HG02840 (cell line): ENCODE measurements around the gene LRP5.

Experiments used
- ATAC-seq: cut with Tn5 transposase; IDR thresholded peaks from one replicate; pipeline ENCODE4 v1.9.1; 2021; ENCODE audit warnings: mild to moderate bottlenecking, moderate library complexity, moderate number of reproducible peaks; ENCODE audit not compliant: unreplicated experiment, low FRiP score

The LRP5 gene

GRCh38 chr11:68312117-68312779, at the start of gene LRP5:
LRP5 (plus strand) TSS chr11:68312591; CDS start chr11:68312715, 124 bp downstream.
- ATAC-seq = no peak

DNA sequence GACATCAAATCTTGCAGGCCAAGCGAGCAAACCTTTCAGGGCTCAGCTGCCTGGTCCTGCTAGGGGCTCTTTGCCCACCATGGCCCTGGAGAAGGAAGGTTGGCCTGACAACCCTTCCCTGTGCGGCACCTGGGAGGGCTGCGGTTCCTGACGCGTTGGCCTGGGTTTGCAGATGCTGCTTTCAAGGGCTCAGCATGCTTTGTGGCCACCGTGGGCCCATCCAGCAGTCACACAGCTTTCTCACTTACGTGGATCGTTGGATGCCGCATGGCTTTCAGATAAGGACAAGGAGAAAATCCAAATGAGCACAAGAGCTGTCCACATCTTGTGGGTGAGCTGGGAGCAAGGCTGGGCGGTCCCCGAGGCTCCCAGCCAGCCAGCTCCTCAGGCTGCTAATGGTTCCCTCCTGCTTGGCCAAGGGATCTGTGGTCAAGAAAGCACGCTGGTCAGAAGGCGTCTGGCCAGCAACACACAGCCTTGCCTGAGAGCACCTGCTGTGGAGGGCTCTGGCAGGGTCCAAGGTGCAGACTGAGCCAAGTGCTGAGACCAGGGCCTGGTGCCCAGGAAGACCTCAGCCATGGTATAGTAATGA, 48.9 kb upstream of the LRP5 start:
- ATAC-seq = no peak

DNA sequence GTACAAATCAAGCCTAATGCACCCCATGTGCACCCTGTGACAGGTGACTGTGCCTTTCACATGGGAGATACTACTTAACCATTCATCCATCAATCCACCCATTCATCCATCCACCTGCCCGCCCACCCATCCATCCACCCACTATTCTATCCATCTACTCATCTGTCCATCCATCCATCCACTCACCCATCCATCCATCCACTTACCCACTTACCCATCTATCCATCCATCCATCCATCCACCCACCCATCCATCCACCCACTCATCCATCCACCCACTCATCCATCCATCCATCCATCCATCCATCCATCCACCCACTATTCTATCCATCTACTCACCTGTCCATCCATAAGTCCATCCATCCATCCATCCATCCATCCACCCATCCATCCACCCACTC, 48.1 kb upstream of the LRP5 start:
- no peak for ATAC-seq

- no peak for ATAC-seq
Observed at GRCh38 chr11:68264741-68265540, 47.5 kb upstream of the LRP5 start.

DNA sequence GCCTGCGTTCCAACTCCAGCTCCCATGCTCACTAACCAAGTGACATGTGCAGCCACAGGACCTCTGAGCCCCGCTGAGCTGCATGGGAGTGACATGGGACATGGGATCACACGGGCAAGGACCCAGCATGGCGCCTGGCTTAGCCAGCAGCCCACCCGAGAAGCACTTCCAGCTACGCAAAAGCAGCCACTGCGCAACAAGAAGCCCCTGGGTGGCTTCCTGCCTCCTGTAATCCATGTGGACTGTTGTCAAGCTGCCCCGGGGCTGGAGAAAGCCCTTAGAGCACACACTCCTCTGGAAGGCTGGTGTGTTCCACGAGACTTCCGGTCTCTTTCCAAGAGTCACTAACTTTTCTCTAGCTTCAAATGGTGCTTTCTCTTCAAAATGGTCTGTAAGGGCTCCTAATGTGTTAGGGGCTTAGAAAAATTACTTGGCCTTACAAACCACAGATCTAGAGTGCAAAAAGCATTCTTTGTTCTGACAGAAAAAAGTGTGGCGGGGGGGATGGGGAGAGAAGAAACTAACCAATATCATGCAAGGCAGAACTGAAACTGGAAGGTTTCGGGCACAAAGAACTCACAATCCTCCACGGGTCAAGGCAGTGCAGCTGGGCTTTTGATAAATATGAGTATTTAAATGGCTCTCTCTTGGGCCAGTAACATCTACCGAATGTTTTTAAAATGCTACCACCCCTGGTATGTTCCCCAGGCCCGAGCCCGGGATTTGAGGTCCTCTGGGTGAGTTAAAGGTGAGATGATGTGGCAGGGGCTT, 46.1 kb upstream of the LRP5 start:
- peak; percentile 56 for ATAC-seq

- ATAC-seq = no peak
Observed at GRCh38 chr11:68266936-68267880, 45.2 kb upstream of the LRP5 start.

GRCh38 chr11:68267881-68268240, 44.5 kb upstream of the LRP5 start:
- ATAC-seq = no peak

DNA sequence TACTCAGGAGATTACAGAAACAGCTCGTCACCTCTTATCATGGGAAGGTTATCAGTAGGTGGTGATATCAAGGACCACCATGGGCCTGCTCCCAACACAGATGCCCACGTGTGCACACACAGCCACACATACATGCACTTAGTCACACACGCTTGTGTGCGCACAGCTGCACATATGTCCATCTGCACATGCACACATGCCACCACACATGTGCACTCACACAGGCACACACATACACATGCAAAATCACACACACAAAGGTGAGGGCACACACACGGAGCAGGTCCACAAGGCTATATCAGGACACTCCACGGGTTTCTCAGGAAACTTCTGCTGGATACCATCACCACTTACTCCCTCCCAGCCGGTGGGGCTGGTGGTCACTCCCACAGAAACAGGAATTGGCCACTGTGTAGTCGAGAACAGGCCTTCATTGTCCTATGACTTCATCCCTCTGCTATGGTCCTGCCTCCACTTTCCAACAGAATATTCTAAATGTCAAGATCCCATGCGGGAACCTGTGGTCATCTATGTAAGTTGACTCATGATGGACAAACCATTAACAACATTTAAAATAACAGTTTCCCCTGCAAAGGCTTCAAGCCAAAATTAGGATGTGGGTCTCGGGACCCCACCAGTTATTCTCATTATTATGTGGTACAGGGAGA, 42.8 kb upstream of the LRP5 start:
- no peak for ATAC-seq

GRCh38 chr11:68270196-68271022, 42.0 kb upstream of the LRP5 start:
- no peak for ATAC-seq

DNA sequence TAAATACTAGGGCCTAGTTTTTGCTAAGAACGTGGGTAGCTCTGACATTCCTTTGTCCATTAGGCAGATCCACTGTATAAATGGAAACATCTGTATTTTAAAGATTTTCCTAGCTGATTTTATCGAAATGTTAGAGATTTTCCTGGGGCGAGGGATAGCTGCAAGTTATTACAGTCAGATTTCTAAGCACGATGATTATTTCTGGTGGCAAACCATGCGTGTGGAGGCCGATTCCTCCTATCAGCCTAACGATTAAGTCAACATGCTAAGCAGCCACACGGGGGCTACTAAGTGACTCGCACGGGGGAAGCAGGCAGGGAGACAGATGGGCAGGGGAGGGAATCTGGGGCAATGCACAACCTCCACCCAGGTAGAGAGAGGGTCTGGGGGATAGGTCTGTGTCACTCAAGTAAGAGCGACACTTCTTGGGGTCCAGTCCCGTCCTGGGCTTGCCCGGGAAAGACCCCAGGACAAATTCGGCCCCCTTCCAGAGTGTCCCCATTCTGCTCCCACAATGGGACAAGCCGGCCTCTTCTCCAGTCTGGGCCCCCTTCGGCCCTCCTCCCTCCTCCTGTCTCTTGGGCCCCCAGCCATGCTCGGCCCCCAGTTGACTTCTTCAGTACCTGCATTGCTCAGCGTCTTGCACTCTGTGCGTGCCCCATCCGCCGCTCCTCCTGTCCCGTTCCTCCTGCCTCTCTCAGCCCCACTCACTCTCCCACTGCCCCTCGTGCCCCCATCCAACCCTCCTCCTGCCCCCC, 41.2 kb upstream of the LRP5 start:
- peak; percentile 4 for ATAC-seq

GRCh38 chr11:68271781-68272608, 40.4 kb upstream of the LRP5 start, which contains the start of gene C11orf24:
C11orf24 (minus strand) TSS chr11:68271973; CDS start chr11:68263767, 8,206 bp downstream.
- peak; percentile 79 for ATAC-seq

- ATAC-seq = no peak
Observed at GRCh38 chr11:68273026-68273738, 39.2 kb upstream of the LRP5 start.

DNA sequence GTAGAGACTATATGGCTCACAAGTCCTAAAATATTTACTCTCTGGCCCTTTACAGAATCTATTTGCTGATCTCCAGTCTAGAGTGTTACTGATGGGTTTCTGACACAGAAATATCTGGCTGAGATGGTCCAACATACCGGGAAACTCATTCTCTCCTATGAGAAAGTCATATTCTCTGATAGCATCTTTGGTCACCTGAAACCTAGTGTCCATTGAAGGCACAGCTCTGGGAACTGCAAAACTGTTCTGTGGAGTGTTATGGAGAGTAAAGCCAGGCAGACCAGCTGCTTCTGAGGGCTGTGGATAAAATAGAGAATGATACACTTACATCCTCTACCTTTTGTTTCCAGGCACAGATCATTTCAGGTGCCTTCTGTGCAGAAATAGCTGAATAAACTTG, 38.1 kb upstream of the LRP5 start:
- ATAC-seq = no peak

GRCh38 chr11:68275721-68276507, 36.5 kb upstream of the LRP5 start:
- no peak for ATAC-seq

- no peak for ATAC-seq
Observed at GRCh38 chr11:68276861-68277260, 35.5 kb upstream of the LRP5 start.
